Posterior vena cava (tissue), 2 donors: ENCODE data around the gene POU2AF1. TPM values are rescaled to one million over a fixed set of nuclear protein-coding genes. Genes with fewer than 3 reads are reported as not detected.

Experiments
- DNase-seq: peaks from one replicate; pipeline ENCODE4 v3.0.0-alpha.2; 2020; ENCODE audit warnings: low spot score
- intact Hi-C, 2 donors: fragments of 100-400 bp; cut with DNase I; formaldehyde crosslinking; loops; one replicate each; pipeline versions ENCODE4 v1.14.1 to v1.14.2; 2022 to 2023
- long read RNA-seq, 2 donors: library from polyadenylated mRNA; unstranded; transcript quantifications; one replicate each; pipeline ENCODE4 v2.0.0, GENCODE V29; 2020 to 2021
- total RNA-seq, 2 donors: library from RNA; stranded (reverse); fragmentation: NEBNext Ultra II Directional; extraction: Animal tissue kit (Norgen Biotek cat#: 25700); gene quantifications; one replicate each; pipeline ENCODE4 v1.2.1, GENCODE V29; 2021
- donor health status: DM: yes; HTN: yes; CAD: no.
- donor health status: DM: yes; HTN: yes; CAD: no.

Gene POU2AF1, protein sequence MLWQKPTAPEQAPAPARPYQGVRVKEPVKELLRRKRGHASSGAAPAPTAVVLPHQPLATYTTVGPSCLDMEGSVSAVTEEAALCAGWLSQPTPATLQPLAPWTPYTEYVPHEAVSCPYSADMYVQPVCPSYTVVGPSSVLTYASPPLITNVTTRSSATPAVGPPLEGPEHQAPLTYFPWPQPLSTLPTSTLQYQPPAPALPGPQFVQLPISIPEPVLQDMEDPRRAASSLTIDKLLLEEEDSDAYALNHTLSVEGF
- total RNA-seq, result under 1 TPM; 0.23 to 0.38 TPM
- long read RNA-seq, donor 1, result 0 reads
- long read RNA-seq, donor 2, result 0 reads

DNA sequence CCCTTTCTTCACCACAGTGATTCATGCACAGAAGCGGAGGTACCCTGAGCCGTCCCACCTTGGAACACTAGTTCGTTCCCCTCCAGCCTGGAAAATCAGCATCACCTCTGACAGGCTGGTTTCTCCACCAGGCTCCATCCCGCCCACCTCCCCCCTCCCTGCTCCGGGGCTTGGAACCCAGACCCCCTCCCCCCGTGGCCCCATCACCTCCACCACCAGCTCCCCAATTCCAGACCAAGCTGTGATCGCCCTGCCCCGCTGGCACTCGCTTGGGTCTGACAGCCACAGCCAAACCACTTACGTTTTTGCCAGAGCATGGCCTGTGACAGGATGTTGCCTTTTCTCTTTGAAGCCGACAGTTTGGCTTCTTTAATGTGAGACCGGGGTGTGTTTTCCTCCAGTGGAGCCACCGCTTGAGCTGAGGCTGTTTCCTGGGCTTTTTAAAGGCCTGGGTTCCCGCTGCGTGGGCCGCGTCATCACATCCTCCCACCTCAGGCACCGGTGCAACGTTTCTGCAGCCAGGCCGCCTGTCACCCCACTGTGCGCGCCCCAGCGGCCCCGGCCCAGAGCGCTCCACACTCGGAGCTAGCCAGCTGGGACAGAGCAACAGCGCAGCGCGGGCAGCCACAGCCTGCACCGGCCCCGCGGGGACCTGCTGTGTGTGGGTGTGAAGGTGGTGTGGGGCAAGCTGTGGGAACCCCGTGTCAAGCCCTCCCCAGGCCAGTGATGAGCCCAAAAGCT lies at the start of gene POU2AF1:
Gene POU2AF1, minus strand, starts transcription at position 415 of the 741 bp plus-strand sequence. Its CDS starts 98 bp downstream, at position 317.
- intact Hi-C loops, result no loop called here
- DNase-seq, result no peak

DNA sequence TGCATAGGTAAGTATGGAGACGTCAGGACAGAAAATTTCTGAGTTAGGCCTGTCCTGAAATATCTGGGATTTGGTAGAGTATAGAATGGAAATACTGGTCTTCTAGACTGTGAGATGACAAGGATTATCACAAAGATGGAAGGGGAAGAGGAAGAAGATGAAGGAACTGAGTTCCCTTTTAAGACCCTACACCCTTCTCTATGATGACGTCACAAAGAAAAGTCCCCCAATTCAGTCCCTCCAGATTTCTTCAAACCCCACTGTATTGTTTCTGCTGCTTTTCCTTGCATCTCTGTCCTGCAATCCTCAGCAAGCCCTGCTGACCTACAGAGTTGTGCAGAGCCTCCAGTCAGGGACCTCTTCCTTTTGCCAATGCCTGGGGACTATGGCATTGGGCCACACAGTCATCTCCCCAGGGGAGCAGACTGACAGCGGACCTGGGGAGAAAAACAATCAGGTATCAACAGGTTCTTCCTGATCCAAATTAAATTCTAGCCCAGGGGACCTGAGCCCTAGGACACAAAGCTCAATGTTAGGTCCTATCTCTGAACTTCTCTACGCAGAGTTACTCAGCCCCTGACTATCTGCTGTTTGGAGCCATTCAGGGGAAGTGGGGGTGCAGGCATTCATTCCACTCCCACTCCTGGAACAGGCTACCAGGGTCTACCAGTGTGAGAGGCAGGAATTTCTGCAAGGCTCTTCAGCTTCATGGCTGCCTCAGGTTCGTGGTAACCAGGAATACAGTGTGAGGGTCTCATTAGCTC lies 49.2 kb upstream of the POU2AF1 start:
- intact Hi-C loops, result no loop called here
- no peak for DNase-seq

DNA sequence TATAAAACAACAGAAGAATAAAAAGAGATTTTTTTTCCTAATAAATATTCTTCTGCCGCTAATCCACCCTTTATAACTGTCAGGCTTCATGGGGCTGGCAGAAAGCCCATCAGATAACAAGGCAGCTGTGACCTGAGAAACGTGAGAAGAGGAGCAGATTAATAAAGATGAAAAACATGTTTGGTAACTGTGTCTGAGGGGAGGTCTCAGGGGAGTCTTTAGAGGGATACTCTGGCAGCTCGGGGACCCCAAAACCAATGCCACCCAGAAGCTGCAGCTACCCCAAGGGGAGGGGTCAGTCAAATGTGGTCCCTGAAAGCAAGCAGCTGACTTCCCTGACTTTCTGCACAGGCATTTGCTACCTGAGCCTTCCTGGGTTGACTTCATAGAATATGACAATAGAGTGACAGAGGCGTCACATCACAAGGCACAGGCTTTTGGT lies 48.4 kb upstream of the POU2AF1 start:
- DNase-seq, result no peak
- intact Hi-C loops, result no loop called here

DNA sequence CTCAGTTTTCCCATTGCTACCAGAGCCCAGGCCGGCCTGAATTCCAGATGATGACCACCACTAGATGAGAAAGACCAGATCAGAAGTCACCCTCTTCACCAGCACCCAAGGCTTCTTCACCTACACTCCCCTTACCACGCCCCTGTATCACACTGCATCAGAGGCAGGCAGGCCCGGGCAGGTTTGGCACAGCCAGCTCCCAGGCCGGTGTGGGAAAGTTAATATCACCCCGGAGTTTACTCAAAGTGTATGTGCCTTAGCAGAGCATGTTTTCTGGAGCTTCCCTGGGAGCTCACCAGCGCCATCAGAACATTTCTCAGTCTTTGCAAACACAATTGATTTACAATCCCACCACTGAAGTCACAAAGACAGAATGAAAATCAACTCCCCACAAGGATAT lies 47.5 kb upstream of the POU2AF1 start:
- no peak for DNase-seq
- intact Hi-C loops, result no loop called here

DNA sequence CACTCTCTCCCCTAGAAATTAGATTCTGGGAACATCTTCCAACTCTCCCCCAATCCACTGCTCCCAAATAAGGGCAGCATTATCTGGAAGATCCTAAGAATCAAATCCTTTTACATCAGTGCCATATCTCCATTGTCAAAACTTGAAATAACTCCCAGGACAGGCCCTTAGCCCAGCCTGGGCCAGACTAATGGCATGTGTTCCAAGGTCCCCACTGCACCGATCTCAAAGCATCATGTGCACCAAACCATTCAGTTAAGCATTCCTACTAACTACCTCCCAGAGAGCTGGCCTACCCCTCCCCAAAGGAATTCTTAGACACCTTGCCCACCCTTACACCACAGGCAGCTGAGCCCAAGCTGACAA lies 44.2 kb upstream of the POU2AF1 start:
- intact Hi-C loops, result loop anchor here (5.0 kb wide), 2 partner anchors 126 to 141 kb away; partner anchors contain the start of gene POU2AF3 (in 2 of the 2)
- no peak for DNase-seq

DNA sequence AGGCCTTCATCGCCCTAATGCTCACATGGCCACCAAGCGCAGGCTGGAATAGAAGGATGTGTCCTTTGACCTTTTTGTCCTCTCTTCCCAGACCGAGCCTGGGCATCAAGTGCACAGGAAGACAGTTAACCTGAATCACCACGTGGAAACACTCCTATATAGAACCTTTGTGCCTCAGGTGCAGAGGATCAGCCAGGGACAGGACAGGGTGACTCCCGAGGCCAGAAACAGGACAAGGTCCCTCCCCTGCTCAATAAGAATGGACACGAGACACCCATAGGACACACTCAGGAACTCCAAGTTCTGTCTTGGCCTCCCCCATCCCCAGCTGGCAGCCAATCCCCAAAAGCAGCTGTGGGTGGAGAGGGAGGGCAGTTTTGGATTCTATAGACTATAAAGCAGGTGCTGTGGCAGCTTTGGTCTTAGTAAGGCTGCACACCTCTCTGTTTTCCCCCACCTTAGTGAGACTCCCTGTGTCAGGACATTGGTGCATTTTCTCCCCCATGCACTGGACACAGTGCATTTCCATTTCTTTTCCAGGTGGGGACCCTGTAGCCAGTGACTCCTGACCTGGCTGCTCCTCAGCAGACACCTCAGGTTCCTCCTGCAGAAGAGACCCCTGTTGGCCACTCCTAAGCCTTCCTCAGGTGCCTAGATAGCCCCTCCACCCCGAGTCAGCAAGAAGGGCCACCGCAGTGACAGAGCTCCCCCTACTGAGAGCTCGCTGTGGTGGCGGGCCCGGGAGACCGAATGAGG lies 43.6 kb upstream of the POU2AF1 start:
- no peak for DNase-seq
- intact Hi-C loops, result loop anchor here (5.0 kb wide), 2 partner anchors 125 to 140 kb away; partner anchors contain the start of gene POU2AF3 (in 2 of the 2)

DNA sequence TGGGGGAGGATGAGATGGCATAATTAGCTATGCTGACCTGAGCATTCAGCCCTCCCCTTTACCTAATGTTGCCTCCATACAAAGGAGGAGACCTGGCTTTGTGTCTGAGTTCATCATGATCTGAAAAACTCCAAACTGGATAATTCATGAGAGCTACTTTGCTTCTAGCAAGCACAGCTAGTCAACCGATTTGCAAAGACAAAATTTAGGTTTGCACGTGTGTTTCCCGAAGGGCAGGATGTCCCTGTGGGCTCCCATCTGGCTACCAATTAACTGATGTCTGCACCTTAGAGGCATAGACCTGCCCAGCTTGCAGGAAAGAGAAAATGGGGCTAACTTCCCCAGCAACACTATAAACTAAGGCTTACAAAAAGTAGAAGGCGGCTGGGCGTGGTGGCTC lies 42.2 kb upstream of the POU2AF1 start:
- DNase-seq, result no peak
- intact Hi-C loops, result loop anchor here (5.0 kb wide), 2 partner anchors 124 to 139 kb away; partner anchors contain the start of gene POU2AF3 (in 2 of the 2)

DNA sequence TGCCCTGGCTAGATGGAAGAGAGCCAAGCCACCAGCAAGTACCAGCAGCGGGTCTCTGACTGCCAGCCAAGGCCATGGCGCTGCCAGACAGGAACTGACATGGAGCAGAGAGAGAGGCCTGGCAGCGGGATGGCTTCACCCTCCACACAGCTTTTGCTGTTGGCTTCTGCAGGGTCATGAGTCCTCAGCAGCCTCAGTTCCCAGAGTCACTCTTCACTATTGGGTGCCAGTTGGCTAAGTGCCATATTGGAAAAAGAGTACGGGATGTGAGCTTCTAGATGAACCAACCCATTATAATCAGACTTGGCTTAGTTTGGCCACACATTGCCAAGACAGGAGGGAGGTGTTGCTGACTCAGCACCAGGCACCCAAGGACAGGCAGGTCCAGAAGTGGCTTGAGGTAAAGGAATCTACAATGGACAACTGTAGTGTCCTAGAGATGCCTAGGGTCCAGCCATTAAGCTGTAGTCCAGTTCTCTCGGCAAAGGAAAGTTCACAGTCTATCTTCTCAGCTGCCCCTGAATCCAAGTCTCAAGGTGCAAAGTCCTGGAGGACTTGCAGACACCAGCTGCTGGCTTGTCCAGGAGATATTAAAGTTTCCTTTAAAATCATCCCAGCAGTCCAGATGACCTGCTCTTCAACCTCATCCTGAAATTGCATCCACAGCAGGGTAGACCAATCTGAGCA lies 40.7 kb upstream of the POU2AF1 start:
- intact Hi-C loops, result loop anchor here (5.0 kb wide), 2 partner anchors 122 to 137 kb away; partner anchors contain the start of gene POU2AF3 (in 2 of the 2)
- DNase-seq, result no peak

DNA sequence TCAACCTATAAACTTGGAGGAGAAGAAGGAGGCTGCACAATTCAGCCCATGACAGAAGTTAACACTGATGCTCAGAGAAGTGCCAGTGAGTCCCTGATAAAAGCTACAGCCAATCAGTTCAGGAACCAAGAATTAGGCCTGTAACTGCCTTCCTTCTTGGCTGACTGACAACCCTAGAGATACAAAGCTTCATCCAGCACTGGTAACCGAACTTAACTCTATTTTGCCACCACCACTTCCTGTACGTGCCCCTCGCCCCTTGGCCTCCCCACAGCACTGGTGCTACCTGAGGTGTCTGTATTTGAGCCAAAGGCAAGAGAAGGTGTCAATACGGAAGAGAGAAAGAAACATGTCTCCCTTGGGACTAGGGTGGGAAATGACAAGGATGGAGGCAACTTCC lies 40.1 kb upstream of the POU2AF1 start:
- no peak for DNase-seq
- intact Hi-C loops, result no loop called here

DNA sequence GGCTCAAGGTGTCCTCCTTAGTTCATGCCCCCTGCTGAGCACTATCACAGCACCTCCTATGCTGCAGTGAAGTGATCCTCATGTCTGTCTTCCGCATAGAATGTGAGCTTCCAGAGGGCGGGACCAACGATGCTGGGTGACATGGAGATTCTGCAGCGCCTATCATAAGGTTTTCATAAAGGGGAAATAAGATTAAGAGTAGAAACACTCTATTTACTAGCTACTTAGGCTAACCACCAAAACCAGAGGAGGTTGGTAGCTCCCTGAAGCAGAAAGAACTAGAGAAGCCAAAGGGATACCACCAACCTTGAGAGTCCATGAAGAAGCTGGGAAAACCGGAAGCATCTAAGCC lies 39.3 kb upstream of the POU2AF1 start:
- intact Hi-C loops, result no loop called here
- no peak for DNase-seq

DNA sequence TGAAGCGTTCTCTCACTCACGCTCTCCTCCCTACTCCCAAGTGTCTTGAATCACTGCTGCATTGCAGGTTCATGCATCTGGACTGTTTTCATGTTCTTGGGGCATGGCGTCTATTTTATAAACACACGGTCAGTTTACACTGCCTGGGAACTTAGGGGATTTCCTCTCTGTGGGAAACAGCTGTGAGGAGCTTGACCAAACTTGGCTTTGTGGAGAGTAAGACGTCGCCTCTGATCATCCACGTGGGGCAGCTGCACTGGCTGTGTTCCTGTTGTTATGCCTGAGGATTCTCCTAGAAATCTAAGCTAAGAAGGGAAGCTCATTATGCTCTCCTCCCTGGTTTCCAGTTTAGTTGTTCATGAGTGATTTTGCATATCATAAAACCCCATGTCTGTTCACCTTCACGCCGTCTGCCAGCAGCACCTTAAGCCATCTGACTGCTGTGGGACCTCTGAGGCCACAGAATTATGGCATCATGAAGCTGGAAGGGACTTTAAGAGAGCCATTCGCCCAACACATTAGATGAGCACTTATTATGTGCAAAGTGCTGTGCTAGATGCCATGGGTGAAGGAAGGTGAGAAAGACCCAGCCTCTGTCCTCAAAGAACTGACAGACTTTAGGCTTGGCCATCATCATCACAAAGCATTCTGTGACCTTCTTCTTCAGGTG lies 38.8 kb upstream of the POU2AF1 start:
- DNase-seq, result no peak
- intact Hi-C loops, result loop anchor here in 1 of 2 donors (1.0 kb wide), 1 partner anchor 20 kb away; no protein-coding TSS in a partner anchor

DNA sequence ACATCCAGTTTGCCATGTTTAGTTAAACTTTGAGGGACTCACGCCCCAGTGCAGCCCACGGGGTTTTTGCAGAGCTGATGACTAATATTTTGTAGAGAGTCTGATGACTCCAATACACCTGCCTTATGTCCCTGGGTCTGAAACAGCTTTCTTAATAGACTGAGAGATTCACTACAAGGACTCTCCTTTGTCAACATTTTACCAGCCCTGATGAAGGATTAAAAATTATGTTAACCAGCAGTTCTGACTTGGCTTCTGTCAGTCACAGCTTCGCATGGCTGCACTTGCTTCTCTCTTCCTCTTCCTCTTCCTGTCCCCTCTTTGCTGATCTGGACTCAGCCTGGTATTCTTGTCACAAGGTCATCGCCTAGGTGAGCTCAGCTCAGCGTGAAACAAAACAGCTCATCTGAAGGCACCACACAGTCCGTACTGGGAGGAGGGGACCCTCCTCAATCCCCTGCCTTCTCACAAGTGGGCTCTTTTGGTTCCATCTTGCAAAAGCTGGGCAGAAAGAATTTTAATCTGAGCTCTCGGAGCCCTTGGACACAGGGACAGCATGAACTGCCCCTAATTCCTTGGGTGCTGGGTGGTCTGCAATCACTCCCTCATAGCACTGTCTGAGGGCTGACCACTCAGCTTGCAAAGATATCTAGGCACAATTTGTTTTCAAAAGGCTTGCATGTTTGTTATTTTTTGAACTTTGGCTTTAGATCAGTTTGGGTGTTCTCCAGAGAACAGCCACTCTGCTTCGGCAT lies 38.1 kb upstream of the POU2AF1 start:
- no peak for DNase-seq
- intact Hi-C loops, result loop anchor here in 1 of 2 donors (1.0 kb wide), 1 partner anchor 19 kb away; no protein-coding TSS in a partner anchor

DNA sequence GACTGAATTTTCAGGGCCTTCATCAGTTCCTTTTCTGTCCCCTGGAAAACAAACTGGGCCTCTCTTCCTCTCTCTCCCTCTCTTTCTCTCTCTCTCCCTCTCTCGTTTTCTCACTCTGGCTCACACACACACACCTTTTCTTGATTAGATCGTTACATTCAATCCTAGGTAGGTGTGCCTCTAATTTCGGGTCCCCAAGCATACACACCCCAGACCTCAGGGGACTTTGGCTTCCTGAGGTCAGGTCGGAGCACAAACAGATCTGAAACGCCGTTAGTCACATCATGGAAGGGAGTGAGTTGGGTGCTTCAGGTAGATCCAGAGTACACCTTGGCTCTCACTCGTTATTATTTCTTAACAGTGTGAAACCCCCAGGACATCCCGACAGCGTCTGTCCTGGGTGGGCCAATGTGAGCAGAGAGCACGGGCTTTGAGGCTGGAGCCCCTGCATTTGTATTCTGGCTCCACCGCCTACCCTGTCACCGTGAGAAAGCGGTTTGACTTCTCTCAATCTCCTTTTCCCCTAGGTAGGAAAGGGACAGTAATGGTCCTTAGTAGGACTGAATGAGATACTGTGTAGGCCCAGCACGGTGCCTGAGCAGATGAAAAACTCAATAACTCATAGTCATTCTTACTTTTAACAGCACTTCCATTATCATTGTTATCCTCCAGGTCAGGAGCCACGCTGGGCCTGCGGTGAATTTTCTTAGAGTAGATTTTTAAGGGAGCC lies 37.3 kb upstream of the POU2AF1 start:
- DNase-seq, result no peak

DNA sequence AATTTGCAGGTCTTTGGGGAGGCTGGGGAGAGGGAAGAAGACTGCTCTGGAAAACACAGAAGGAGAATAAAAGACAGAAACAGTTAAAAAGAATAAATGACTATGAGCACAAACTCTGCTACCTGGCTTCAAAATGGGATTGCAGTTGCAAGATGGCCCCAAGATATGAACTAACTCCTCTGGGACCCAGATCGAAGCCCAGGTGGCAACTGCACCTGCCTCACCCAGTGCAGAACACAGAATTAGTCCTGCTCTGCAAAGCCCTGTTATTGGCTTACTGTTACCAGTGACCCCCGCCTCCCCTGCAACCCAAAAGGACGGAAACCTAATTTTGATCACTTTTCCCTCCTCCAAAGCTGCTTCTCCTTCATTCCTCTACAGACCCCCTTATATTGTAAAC lies 35.9 kb upstream of the POU2AF1 start:
- intact Hi-C loops, result no loop called here
- no peak for DNase-seq

More for the DNA sequence above, 37.3 kb upstream of the POU2AF1 start:
- intact Hi-C loops, result no loop called here

DNA sequence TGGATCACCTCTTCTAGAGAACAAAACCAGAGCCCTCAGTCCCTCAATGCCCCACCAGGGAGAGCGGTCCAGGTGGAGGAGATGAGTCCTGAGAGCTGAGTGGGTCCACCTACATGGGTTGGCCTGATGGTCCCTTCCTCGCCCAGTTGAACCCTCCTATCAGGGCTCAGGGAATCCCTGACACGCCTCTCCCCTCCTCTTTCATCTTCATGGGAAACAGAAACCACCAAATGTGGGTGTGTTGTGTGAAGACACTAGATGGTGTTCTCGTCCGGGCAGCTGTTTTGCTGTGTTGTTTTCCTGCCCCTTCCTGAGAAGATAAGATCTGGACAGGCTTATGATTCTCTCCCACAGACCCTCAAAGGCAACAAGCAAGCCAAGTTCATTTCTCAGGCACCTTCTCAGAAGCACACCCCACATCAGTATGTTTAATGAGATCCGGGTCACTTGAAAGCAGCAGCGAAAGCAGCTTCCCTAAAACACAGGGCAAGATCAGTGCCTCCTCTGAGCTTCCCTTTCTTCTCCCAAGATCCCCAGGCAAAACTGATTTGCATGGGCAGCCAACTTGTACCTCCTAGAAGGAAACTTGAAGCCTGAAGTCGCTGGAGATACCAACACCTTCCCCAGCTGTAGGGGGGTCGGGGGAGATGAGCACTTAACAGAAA lies 35.3 kb upstream of the POU2AF1 start:
- no peak for DNase-seq
- intact Hi-C loops, result no loop called here

DNA sequence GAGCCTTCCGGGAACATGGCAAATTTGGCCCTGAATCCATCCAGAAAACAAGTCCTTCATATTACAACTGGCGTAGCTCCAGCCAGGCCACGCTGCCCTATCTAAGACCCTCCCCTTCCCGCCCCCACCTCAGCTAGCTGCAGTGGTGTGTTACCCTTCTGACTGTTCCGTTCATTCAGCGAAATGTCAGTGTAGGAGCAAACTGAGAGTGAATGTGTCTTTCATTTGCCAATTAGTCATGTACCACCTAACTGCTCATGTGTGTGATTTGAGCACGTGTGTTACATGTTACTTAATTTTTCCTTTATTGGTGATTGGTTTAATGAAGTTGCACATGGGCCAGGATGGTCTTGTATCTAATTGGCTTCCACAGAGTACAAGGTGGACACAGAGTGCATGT lies 34.8 kb upstream of the POU2AF1 start:
- intact Hi-C loops, result no loop called here
- no peak for DNase-seq
